Thymus (tissue), 11 donors: ENCODE data around the gene ACVR2B. TPM values are rescaled to one million over a fixed set of nuclear protein-coding genes. Genes with fewer than 3 reads are reported as not detected.
A peak's percentile ranks its signal among the peaks of the same experiment; 100 is the strongest.

Experiments used
- DNase-seq, 9 donors: peaks; one replicate each; pipeline ENCODE4 v3.0.0-alpha.2; 2013; ENCODE audit warnings: low spot score in 9 of 9, low read depth in 6 of 9, missing footprints in 1 of 9
- H3K27ac ChIP-seq, 2 donors: one replicate each; pipeline ENCODE4 v1.5.1; 2013; ENCODE audit warnings: control low read depth in 1 of 2, low read depth in 1 of 2, low read length in 1 of 2, mild to moderate bottlenecking in 1 of 2, moderate library complexity in 1 of 2
- H3K27me3 ChIP-seq, 2 donors: one replicate each; pipeline ENCODE4 v1.5.1; 2013; ENCODE audit warnings: low read length in 1 of 2; ENCODE audit not compliant: control insufficient read depth in 2 of 2, insufficient read depth in 1 of 2
- H3K36me3 ChIP-seq, 2 donors: one replicate each; pipeline ENCODE4 v1.5.1; 2013; ENCODE audit warnings: low read length in 1 of 2, mild to moderate bottlenecking in 1 of 2, moderate library complexity in 1 of 2; ENCODE audit not compliant: control insufficient read depth in 2 of 2, insufficient read depth in 2 of 2
- H3K4me1 ChIP-seq, 2 donors: one replicate each; pipeline ENCODE4 v1.5.1; 2013; ENCODE audit warnings: low read length in 2 of 2; ENCODE audit not compliant: control insufficient read depth in 2 of 2, insufficient read depth in 2 of 2
- H3K4me3 ChIP-seq, 2 donors: one replicate each; pipeline ENCODE4 v1.5.1; 2013; ENCODE audit warnings: low read length in 2 of 2, control low read depth in 1 of 2, mild to moderate bottlenecking in 1 of 2
- H3K9me3 ChIP-seq, 2 donors: one replicate each; pipeline ENCODE4 v1.5.1; 2013; ENCODE audit warnings: low read length in 1 of 2, mild to moderate bottlenecking in 1 of 2; ENCODE audit not compliant: control insufficient read depth in 2 of 2, insufficient read depth in 1 of 2
- WGBS: extraction: QIAGEN DNeasy Blood & Tissue Kit; methylation state at CpG from one replicate; pipeline ENCODE4 v1.1.7; 2013; 5-methylcytosine and 5-hydroxymethylcytosine counted together
- polyA plus RNA-seq: library from polyadenylated mRNA; stranded (reverse); fragments of 200-250 nt; gene quantifications from one replicate; pipeline ENCODE4 v1.2.3, GENCODE V29; 2013
- total RNA-seq: library from RNA; stranded (reverse); fragments of 120-200 nt; gene quantifications from one replicate; pipeline ENCODE4 v1.2.4, GENCODE V29; 2013
- donor health status: healthy.

ACVR2B gene
- total and polyA plus RNA-seq, 2 donors: 2.4 to 6.3 TPM

DNA sequence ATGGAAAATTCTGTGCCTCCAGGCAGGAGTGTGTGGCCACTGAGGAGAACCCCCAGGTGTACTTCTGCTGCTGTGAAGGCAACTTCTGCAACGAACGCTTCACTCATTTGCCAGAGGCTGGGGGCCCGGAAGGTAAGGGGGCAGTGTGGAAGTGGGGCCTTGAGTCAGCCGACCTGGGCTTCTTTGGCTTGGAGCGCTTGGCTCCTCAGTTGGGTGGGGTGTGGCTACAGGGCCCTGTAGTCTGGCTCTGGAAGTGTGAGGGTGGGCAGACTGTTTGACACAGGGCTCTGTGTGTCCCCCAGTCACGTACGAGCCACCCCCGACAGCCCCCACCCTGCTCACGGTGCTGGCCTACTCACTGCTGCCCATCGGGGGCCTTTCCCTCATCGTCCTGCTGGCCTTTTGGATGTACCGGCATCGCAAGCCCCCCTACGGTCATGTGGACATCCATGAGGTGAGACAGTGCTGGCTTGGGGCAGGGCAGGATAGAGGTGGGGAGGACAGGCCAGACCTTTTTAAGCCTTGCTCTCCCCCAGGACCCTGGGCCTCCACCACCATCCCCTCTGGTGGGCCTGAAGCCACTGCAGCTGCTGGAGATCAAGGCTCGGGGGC lies 24.3 kb downstream of the ACVR2B start:
- Histone ChIP-seq H3K27me3 (no peaks in the 10 kb centered on the region), H3K36me3 (peaks cover 50 to 54% of the 10 kb centered on the region in 2 donors), H3K27ac (no peak overlapping the region), H3K9me3 (no peaks in the 10 kb centered on the region), H3K4me1 (peaks cover 4 to 18% of the 10 kb centered on the region in 2 donors), H3K4me3 (no peak overlapping the region)
- no peak for DNase-seq
- 97% methylated on average over 15 of the region's 15 CpGs for WGBS

DNA sequence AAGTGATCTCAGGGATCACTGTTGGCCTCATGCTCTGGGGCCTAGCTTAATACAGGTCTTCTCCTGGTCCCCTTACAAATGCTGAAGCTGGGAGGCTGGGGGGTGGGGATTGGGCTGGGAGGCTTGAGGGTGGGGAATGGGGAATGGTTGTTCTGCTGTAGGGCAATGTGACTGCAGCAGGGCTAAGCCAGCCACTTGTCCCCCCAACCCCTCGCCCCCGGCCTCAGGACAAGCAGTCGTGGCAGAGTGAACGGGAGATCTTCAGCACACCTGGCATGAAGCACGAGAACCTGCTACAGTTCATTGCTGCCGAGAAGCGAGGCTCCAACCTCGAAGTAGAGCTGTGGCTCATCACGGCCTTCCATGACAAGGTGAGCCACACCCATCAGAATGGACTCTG lies 25.2 kb downstream of the ACVR2B start:
- peaks cover 0 to 12% of the 10 kb centered on the region in 2 donors for H3K4me1 ChIP-seq
- peaks cover 59 to 63% of the 10 kb centered on the region in 2 donors for H3K36me3 ChIP-seq
- no peak for DNase-seq
- no peaks in the 10 kb centered on the region for H3K9me3 ChIP-seq
- H3K27me3 ChIP-seq: no peaks in the 10 kb centered on the region
- WGBS: 97% methylated on average over 9 of the region's 9 CpGs
- H3K4me3 ChIP-seq: no peak overlapping the region
- no peak overlapping the region for H3K27ac ChIP-seq

- Histone ChIP-seq H3K27ac (no peak overlapping the region), H3K36me3 (peaks cover 60 to 68% of the 10 kb centered on the region in 2 donors), H3K4me1 (peaks cover 0 to 12% of the 10 kb centered on the region in 2 donors), H3K27me3 (no peaks in the 10 kb centered on the region), H3K4me3 (no peak overlapping the region), H3K9me3 (no peaks in the 10 kb centered on the region)
- 91% methylated on average over 10 of the region's 10 CpGs for WGBS
- peak in 7 of 9 donors; percentile 35 to 64 (median 39) for DNase-seq
These were observed 25.9 kb downstream of the ACVR2B start for GRCh38 chr3:38479431-38480092.

DNA sequence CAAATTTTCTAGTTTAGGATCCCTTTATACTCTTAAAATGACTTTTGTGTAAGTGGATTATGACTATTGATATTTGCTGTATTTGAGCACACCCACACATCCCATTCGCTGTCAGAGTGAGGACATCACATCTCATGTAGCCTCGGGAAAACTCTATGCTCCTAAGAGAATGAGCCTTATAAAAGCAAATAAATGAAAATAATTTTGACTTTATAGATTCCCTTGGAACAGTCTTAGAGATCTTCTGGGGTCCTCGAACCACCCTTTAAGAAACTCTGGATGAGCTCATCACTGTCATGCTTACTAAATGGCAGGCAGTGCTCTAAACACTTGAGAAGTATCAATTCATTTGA lies 26.4 kb downstream of the ACVR2B start:
- Histone ChIP-seq H3K27me3 (no peaks in the 10 kb centered on the region), H3K9me3 (no peaks in the 10 kb centered on the region), H3K4me3 (no peak overlapping the region), H3K4me1 (peaks cover 0 to 9% of the 10 kb centered on the region in 2 donors), H3K36me3 (peaks cover 65 to 71% of the 10 kb centered on the region in 2 donors), H3K27ac (no peak overlapping the region)
- no peak for DNase-seq
- WGBS: 94% methylated on average over 3 of the region's 3 CpGs

DNA sequence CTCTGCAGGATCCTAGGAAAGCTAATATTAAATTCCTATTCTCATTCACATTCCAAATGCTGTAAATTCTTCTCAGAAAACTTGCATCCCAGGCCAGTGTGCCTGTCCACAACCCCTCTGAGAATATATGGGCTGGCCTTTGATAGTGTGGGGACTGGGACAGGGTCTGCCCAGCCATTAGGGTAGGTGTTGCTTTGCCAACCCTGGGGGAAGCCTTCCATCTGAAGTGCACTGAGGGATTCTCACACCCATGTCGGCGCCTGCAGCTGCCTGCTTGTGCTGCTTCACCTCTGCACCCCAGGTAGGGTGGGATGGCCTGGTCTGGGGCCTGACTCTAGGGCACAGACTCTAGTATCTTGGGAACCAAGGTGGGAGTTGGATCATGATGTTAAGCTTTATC lies 27.2 kb downstream of the ACVR2B start:
- no peak for DNase-seq
- H3K4me3 ChIP-seq: no peak overlapping the region
- H3K9me3 ChIP-seq: no peaks in the 10 kb centered on the region
- H3K36me3 ChIP-seq: peaks cover 70 to 77% of the 10 kb centered on the region in 2 donors
- H3K27me3 ChIP-seq: no peaks in the 10 kb centered on the region
- H3K4me1 ChIP-seq: peaks cover 0 to 9% of the 10 kb centered on the region in 2 donors
- 96% methylated on average over 2 of the region's 2 CpGs for WGBS
- no peak overlapping the region for H3K27ac ChIP-seq

DNA sequence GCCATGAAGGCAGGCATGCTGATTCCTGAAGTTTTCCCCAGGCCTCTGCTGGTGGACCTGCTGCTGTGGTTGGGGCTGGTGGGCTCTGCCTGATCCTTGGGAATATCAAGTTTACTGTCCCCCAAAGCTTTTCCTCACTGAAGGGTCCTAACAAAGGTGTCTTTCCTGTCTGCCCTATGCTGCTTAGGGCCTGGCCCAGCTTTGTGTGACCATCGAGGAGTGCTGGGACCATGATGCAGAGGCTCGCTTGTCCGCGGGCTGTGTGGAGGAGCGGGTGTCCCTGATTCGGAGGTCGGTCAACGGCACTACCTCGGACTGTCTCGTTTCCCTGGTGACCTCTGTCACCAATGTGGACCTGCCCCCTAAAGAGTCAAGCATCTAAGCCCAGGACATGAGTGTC lies 29.3 kb downstream of the ACVR2B start:
- Histone ChIP-seq H3K27ac (no peak overlapping the region), H3K27me3 (no peaks in the 10 kb centered on the region), H3K36me3 (peaks cover 74 to 81% of the 10 kb centered on the region in 2 donors), H3K4me1 (no peaks in the 10 kb centered on the region), H3K4me3 (no peak overlapping the region), H3K9me3 (no peaks in the 10 kb centered on the region)
- WGBS: 99% methylated on average over 10 of the region's 10 CpGs
- DNase-seq: no peak

GRCh38 chr3:38487323-38487722 lies 33.6 kb downstream of the ACVR2B start:
- 87% methylated on average over 3 of the region's 3 CpGs for WGBS
- H3K36me3 ChIP-seq: peaks cover 40 to 46% of the 10 kb centered on the region in 2 donors
- H3K27ac ChIP-seq: no peak overlapping the region
- no peaks in the 10 kb centered on the region for H3K27me3 ChIP-seq
- no peaks in the 10 kb centered on the region for H3K4me1 ChIP-seq
- no peaks in the 10 kb centered on the region for H3K9me3 ChIP-seq
- no peak for DNase-seq
- H3K4me3 ChIP-seq: no peak overlapping the region

DNA sequence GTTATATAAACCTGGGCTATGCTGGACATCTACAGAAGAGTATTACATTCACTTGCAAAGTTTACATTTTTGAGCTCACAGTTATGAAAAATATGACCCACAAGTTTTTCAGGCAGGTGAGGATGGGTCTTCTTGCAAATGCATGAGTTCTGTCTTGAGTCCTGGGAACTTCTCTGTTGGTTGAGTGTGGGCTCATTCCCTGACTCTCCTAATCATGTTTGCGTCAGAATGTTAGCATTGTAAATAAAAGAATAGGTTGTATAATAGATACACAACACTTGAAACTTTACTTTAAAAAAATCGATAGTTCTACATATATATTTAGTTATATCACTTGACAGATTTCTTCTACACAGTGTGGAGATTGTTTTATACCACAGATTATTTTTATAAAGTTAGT lies 35.3 kb downstream of the ACVR2B start:
- Histone ChIP-seq H3K27me3 (no peaks in the 10 kb centered on the region), H3K4me1 (no peaks in the 10 kb centered on the region), H3K36me3 (peaks cover 24 to 31% of the 10 kb centered on the region in 2 donors), H3K9me3 (no peaks in the 10 kb centered on the region), H3K4me3 (no peak overlapping the region), H3K27ac (no peak overlapping the region)
- 99% methylated on average over 2 of the region's 2 CpGs for WGBS
- DNase-seq: no peak

GRCh38 chr3:38489766-38490165 lies 36.1 kb downstream of the ACVR2B start:
- H3K9me3 ChIP-seq: no peaks in the 10 kb centered on the region
- H3K27me3 ChIP-seq: no peaks in the 10 kb centered on the region
- no peak for DNase-seq
- no peak overlapping the region for H3K4me3 ChIP-seq
- H3K36me3 ChIP-seq: peaks cover 19 to 28% of the 10 kb centered on the region in 2 donors
- no peak overlapping the region for H3K27ac ChIP-seq
- no peaks in the 10 kb centered on the region for H3K4me1 ChIP-seq
- WGBS: 96% methylated on average over 2 of the region's 2 CpGs
